Spleen (tissue), 11 donors: ENCODE measurements around the gene MORC1. TPM values are rescaled to one million over a fixed set of nuclear protein-coding genes. Genes with fewer than 3 reads are reported as not detected.

ENCODE experiments used
- DNase-seq: peaks from one replicate; pipeline ENCODE4 v3.0.0-alpha.2; 2020
- H3K27ac ChIP-seq, 8 donors: fragments of 200-600 bp; sonication (generic) in 7 of 8; 1 replicate in 4 of 8; 2 replicates in 4 of 8; pipeline versions ENCODE4 v1.5.0 to v1.8.0; 2016 to 2021; ENCODE audit warnings: inconsistent platforms in 4 of 8, mild to moderate bottlenecking in 4 of 8, moderate library complexity in 1 of 8
- H3K27me3 ChIP-seq, 7 donors: fragments of 200-600 bp; sonication (generic) in 6 of 7; replicated peaks in 1 of 7; 1 replicate in 4 of 7; 2 replicates in 3 of 7; pipeline versions ENCODE4 v1.5.0 to v1.8.0; 2016 to 2021; ENCODE audit warnings: inconsistent platforms in 3 of 7, mild to moderate bottlenecking in 1 of 7
- H3K36me3 ChIP-seq, 6 donors: fragments of 200-600 bp; sonication (generic) in 5 of 6; 1 replicate in 4 of 6; 2 replicates in 2 of 6; pipeline versions ENCODE4 v1.5.0 to v1.8.0; 2016 to 2021; ENCODE audit warnings: inconsistent platforms in 2 of 6
- H3K4me1 ChIP-seq, 6 donors: fragments of 200-600 bp; sonication (generic) in 5 of 6; 1 replicate in 3 of 6; 2 replicates in 3 of 6; pipeline versions ENCODE4 v1.5.0 to v1.8.0; 2016 to 2021; ENCODE audit warnings: inconsistent platforms in 3 of 6
- H3K4me3 ChIP-seq, 8 donors: fragments of 200-600 bp; sonication (generic) in 7 of 8; 1 replicate in 4 of 8; 2 replicates in 4 of 8; pipeline versions ENCODE4 v1.5.0 to v1.8.0; 2016 to 2021; ENCODE audit warnings: inconsistent platforms in 4 of 8, mild to moderate bottlenecking in 4 of 8, moderate library complexity in 2 of 8
- H3K9me3 ChIP-seq, 8 donors: fragments of 200-600 bp; sonication (generic) in 7 of 8; 1 replicate in 4 of 8; 2 replicates in 4 of 8; pipeline versions ENCODE4 v1.5.0 to v1.8.0; 2016 to 2021; ENCODE audit warnings: inconsistent platforms in 4 of 8
- CTCF ChIP-seq, 11 experiments: fragments of 200-600 bp in 7 of 11; fragments of 450-650 bp in 4 of 11; sonication (generic) in 4 of 11; IDR thresholded peaks in 8 of 11; conservative IDR thresholded peaks in 3 of 11; 1 replicate in 7 of 11; 2 replicates in 4 of 11; pipeline versions ENCODE4 v1.4.0 to v1.8.0; 2016 to 2021; ENCODE audit warnings: antibody characterized with exemption in 11 of 11, inconsistent platforms in 4 of 11, mild to moderate bottlenecking in 1 of 11
- POLR2A ChIP-seq, 3 donors: fragments of 450-650 bp; IDR thresholded peaks; one replicate each; pipeline ENCODE4 v1.5.1; 2017; ENCODE audit warnings: antibody characterized with exemption in 3 of 3, mild to moderate bottlenecking in 1 of 3
- POLR2AphosphoS5 ChIP-seq, 3 donors: sonication (generic); formaldehyde crosslinking; IDR thresholded peaks; one replicate each; pipeline ENCODE4 v1.5.1; 2017; ENCODE audit warnings: antibody characterized with exemption in 3 of 3
- WGBS, 5 donors: extraction: QIAGEN DNeasy Blood & Tissue Kit in 3 of 5; methylation state at CpG; one replicate each; pipeline versions ENCODE4 v1.1.5 to v1.1.7; 2013 to 2018; 5-methylcytosine and 5-hydroxymethylcytosine counted together
- intact Hi-C: fragments of 100-400 bp; cut with DNase I; formaldehyde crosslinking; loops from one replicate; pipeline ENCODE4 v1.15.0; 2023; ENCODE audit warnings: low total_unique reads
- polyA plus RNA-seq, 3 donors: library from polyadenylated mRNA; stranded (reverse); fragments of 200-250 nt; gene quantifications; one replicate each; pipeline ENCODE4 v1.2.1, GENCODE V29; 2013
- total RNA-seq, 7 donors: library from RNA; depleted of rRNA in 3 of 7; stranded (reverse); fragments of >200 nt in 3 of 7; fragmentation: NEBNext Ultra II Directional in 4 of 7; extraction: Animal tissue kit (Norgen Biotek cat#: 25700) in 4 of 7; gene quantifications; one replicate each; pipeline versions ENCODE4 v1.1.0 to v1.2.1, GENCODE V29; 2016 to 2021
- donor health status: healthy with polysubstance abuse.
- donor health status: DM: no; HTN: no; CAD: no; lungs with moderate emphysema.
- donor health status: DM: no; HTN: no; CAD: no.
- donor health status: Bipolar disorder and iron deficiency.
- donor health status: healthy.
- donor health status: DM: no; HTN: no; CAD: no.
- donor health status: DM: yes; HTN: yes; CAD: no.

The MORC1 gene
- total and polyA plus RNA-seq, 10 donors, result 0.03 to 0.24 (median 0.13) TPM; not detected in 6

- intact Hi-C loops, result no loop called here
- Histone ChIP-seq H3K9me3 (no peaks in the 10 kb centered on the region), H3K27ac (no peak overlapping the region), H3K27me3 (no peaks in the 10 kb centered on the region), H3K4me1 (no peaks in the 10 kb centered on the region), H3K4me3 (no peak overlapping the region), H3K36me3 (no peaks in the 10 kb centered on the region)
- no peak for DNase-seq
- 0 to 6% (median 2%) methylated on average over 1 of the region's 1 CpG for WGBS, 5 donors
- TF ChIP-seq POLR2A (IDR thresholded peaks at IDR 0.05) (no peak), CTCF (IDR thresholded peaks at IDR 0.05 in 8 of 11, conservative IDR thresholded peaks at IDR 0.05 in 3 of 11) (no peak), POLR2AphosphoS5 (IDR thresholded peaks at IDR 0.05) (no peak)
These were observed 132.1 kb downstream of the MORC1 start for GRCh38 chr3:108985844-108986243.

GRCh38 chr3:108983051-108983450 lies 134.9 kb downstream of the MORC1 start:
- H3K36me3 ChIP-seq, result no peaks in the 10 kb centered on the region
- 94 to 100% (median 98%) methylated on average over 1 of the region's 1 CpG for WGBS, 5 donors
- H3K27me3 ChIP-seq, result no peaks in the 10 kb centered on the region
- no peak for TF ChIP-seq CTCF (IDR thresholded peaks at IDR 0.05 in 8 of 11, conservative IDR thresholded peaks at IDR 0.05 in 3 of 11)
- no peak for TF ChIP-seq POLR2AphosphoS5 (IDR thresholded peaks at IDR 0.05)
- TF ChIP-seq POLR2A (IDR thresholded peaks at IDR 0.05), result no peak
- no peak overlapping the region for H3K27ac ChIP-seq
- no peaks in the 10 kb centered on the region for H3K9me3 ChIP-seq
- DNase-seq, result no peak
- intact Hi-C loops, result no loop called here
- no peaks in the 10 kb centered on the region for H3K4me1 ChIP-seq
- H3K4me3 ChIP-seq, result no peak overlapping the region

- no peaks in the 10 kb centered on the region for H3K4me1 ChIP-seq
- H3K27me3 ChIP-seq, result no peaks in the 10 kb centered on the region
- H3K4me3 ChIP-seq, result no peak overlapping the region
- no peak for TF ChIP-seq POLR2A (IDR thresholded peaks at IDR 0.05)
- no peaks in the 10 kb centered on the region for H3K36me3 ChIP-seq
- 47 to 90% (median 65%) methylated on average over 2 of the region's 2 CpGs for WGBS, 5 donors
- DNase-seq, result no peak
- no peaks in the 10 kb centered on the region for H3K9me3 ChIP-seq
- intact Hi-C loops, result no loop called here
- no peak overlapping the region for H3K27ac ChIP-seq
These were observed 141.9 kb downstream of the MORC1 start for GRCh38 chr3:108976058-108976457.

GRCh38 chr3:108973019-108973418 lies 144.9 kb downstream of the MORC1 start:
- no peak overlapping the region for H3K27ac ChIP-seq
- intact Hi-C loops, result no loop called here
- 71 to 91% (median 82%) methylated on average over 1 of the region's 1 CpG for WGBS, 5 donors

More at GRCh38 chr3:108973019-108973418, 144.9 kb downstream of the MORC1 start:
- no peaks in the 10 kb centered on the region for H3K4me1 ChIP-seq
- no peak overlapping the region for H3K4me3 ChIP-seq
- H3K9me3 ChIP-seq, result no peaks in the 10 kb centered on the region
- H3K36me3 ChIP-seq, result no peaks in the 10 kb centered on the region
- H3K27me3 ChIP-seq, result no peaks in the 10 kb centered on the region
- DNase-seq, result no peak
- TF ChIP-seq CTCF (IDR thresholded peaks at IDR 0.05 in 8 of 11, conservative IDR thresholded peaks at IDR 0.05 in 3 of 11) (no peak), POLR2A (IDR thresholded peaks at IDR 0.05) (no peak), POLR2AphosphoS5 (IDR thresholded peaks at IDR 0.05) (no peak)
